Measurements from ENCODE around the gene ENO2.
"Not testable (repeated sequence)": the region's sequence is repeated elsewhere in the genome, so short reads cannot be mapped to it uniquely, and the experiment has no call there.

ENO2 gene

GRCh38 chr12:6886206-6886999, 28.0 kb upstream of the ENO2 start:
- not testable (repeated sequence) for DNase-seq

- DNase-seq: no peak
These were observed 26.9 kb upstream of the ENO2 start for GRCh38 chr12:6887460-6887859.

- DNase-seq: peak; percentile 43
These were observed 26.0 kb upstream of the ENO2 start for GRCh38 chr12:6888360-6888759.

GRCh38 chr12:6888794-6889193, 25.6 kb upstream of the ENO2 start:
- DNase-seq: not testable (repeated sequence)

- DNase-seq: not testable (repeated sequence)
These were observed 24.4 kb upstream of the ENO2 start for GRCh38 chr12:6889775-6890573.

- peak; percentile 100 for DNase-seq
These were observed 23.4 kb upstream of the ENO2 start for GRCh38 chr12:6890789-6891645.

GRCh38 chr12:6891646-6892001, 22.8 kb upstream of the ENO2 start:
- no peak for DNase-seq

GRCh38 chr12:6892683-6893082, 21.7 kb upstream of the ENO2 start:
- DNase-seq: not testable (repeated sequence)

GRCh38 chr12:6894321-6894720, 20.1 kb upstream of the ENO2 start:
- DNase-seq: no peak

- no peak for DNase-seq
These were observed 17.4 kb upstream of the ENO2 start for GRCh38 chr12:6896846-6897435.

GRCh38 chr12:6899427-6899826, 15.0 kb upstream of the ENO2 start:
- no peak for DNase-seq

GRCh38 chr12:6899837-6900519, 14.4 kb upstream of the ENO2 start:
- DNase-seq: peak; percentile 75

- no peak for DNase-seq
These were observed 11.9 kb upstream of the ENO2 start for GRCh38 chr12:6902448-6902847.

GRCh38 chr12:6903722-6904121, 10.7 kb upstream of the ENO2 start:
- DNase-seq: peak; percentile 60

GRCh38 chr12:6904280-6905276, 9.8 kb upstream of the ENO2 start, which contains the start of gene LRRC23:
TSS of gene LRRC23 (plus strand) at chr12:6904822. CDS start at chr12:6905634, 812 bp downstream.
- peak; percentile 100 for DNase-seq

- DNase-seq: no peak
These were observed 8.9 kb upstream of the ENO2 start for GRCh38 chr12:6905414-6906040.

GRCh38 chr12:6908141-6908540, 6.2 kb upstream of the ENO2 start:
- DNase-seq: not testable (repeated sequence)

- DNase-seq: no peak
These were observed 4.8 kb upstream of the ENO2 start for GRCh38 chr12:6909421-6910145.

- no peak for DNase-seq
These were observed 2.0 kb upstream of the ENO2 start for GRCh38 chr12:6912164-6912935.
